Peyer's patch (tissue), 4 donors: ENCODE results near the gene F2RL2. TPM values are rescaled to one million over a fixed set of nuclear protein-coding genes. Genes with fewer than 3 reads are reported as not detected.

Source experiments
- DNase-seq, 3 donors: peaks; one replicate each; pipeline ENCODE4 v3.0.0-alpha.2; 2017 to 2019
- H3K27ac ChIP-seq, 4 donors: fragments of 200-600 bp; sonication (generic); one replicate each; pipeline ENCODE4 v1.5.1; 2016 to 2019
- H3K27me3 ChIP-seq, 2 donors: fragments of 200-600 bp; sonication (generic); one replicate each; pipeline ENCODE4 v1.5.1; 2019
- H3K36me3 ChIP-seq, 3 donors: fragments of 200-600 bp; sonication (generic); one replicate each; pipeline ENCODE4 v1.5.1; 2016 to 2019
- H3K4me1 ChIP-seq, 4 donors: fragments of 200-600 bp; sonication (generic); one replicate each; pipeline ENCODE4 v1.5.1; 2016 to 2019
- H3K4me3 ChIP-seq, 4 donors: fragments of 200-600 bp; sonication (generic); 1 replicate in 3 of 4; 2 replicates in 1 of 4; pipeline ENCODE4 v1.5.1; 2016 to 2019; ENCODE audit warnings: mild to moderate bottlenecking in 1 of 4
- H3K9me3 ChIP-seq, 4 donors: fragments of 200-600 bp; sonication (generic); one replicate each; pipeline ENCODE4 v1.5.1; 2016 to 2019; ENCODE audit warnings: mild to moderate bottlenecking in 1 of 4
- CTCF ChIP-seq, 6 experiments: fragments of 450-650 bp in 4 of 6; fragments of 200-600 bp in 2 of 6; sonication (generic) in 1 of 6; IDR thresholded peaks; one replicate each; pipeline ENCODE4 v1.5.1; 2017 to 2019; ENCODE audit warnings: antibody characterized with exemption in 6 of 6, mild to moderate bottlenecking in 3 of 6, moderate library complexity in 1 of 6
- POLR2A ChIP-seq, 2 donors: fragments of 450-650 bp; IDR thresholded peaks; one replicate each; pipeline ENCODE4 v1.5.1; 2017; ENCODE audit warnings: antibody characterized with exemption in 2 of 2, mild to moderate bottlenecking in 2 of 2, moderate library complexity in 2 of 2
- total RNA-seq, 4 donors: library from RNA; depleted of rRNA; stranded (reverse); fragments of >200 nt; gene quantifications; one replicate each; pipeline ENCODE4 v1.1.0, GENCODE V29; 2016

Gene F2RL2
- total RNA-seq, 4 donors from 2014 or later: 0.70 to 3.3 (median 1.1) TPM

- Histone ChIP-seq H3K4me1 (no peaks in the 10 kb centered on the region), H3K36me3 (peaks cover 0 to 20% (median 0%) of the 10 kb centered on the region in 3 donors), H3K9me3 (no peaks in the 10 kb centered on the region), H3K27me3 (no peaks in the 10 kb centered on the region), H3K27ac (no peak overlapping the region), H3K4me3 (no peak overlapping the region)
- no peak for DNase-seq
- no peak for TF ChIP-seq CTCF (IDR thresholded peaks at IDR 0.05)
These were observed 40.9 kb upstream of the F2RL2 start for GRCh38 chr5:76664079-76664478.

- Histone ChIP-seq H3K4me1 (no peaks in the 10 kb centered on the region), H3K4me3 (no peak overlapping the region), H3K9me3 (no peaks in the 10 kb centered on the region), H3K27ac (no peak overlapping the region), H3K27me3 (no peaks in the 10 kb centered on the region), H3K36me3 (peaks cover 0 to 23% (median 0%) of the 10 kb centered on the region in 3 donors)
- TF ChIP-seq CTCF (IDR thresholded peaks at IDR 0.05): no peak
- no peak for TF ChIP-seq POLR2A (IDR thresholded peaks at IDR 0.05)
- no peak for DNase-seq
These were observed 40.4 kb upstream of the F2RL2 start for GRCh38 chr5:76663573-76663972.

- TF ChIP-seq POLR2A (IDR thresholded peaks at IDR 0.05) (no peak), CTCF (IDR thresholded peaks at IDR 0.05) (no peak)
- Histone ChIP-seq H3K36me3 (peaks cover 0 to 26% (median 0%) of the 10 kb centered on the region in 3 donors), H3K27ac (no peak overlapping the region), H3K27me3 (no peaks in the 10 kb centered on the region), H3K4me1 (no peaks in the 10 kb centered on the region), H3K9me3 (no peaks in the 10 kb centered on the region), H3K4me3 (no peak overlapping the region)
- DNase-seq: no peak
These were observed 39.3 kb upstream of the F2RL2 start for GRCh38 chr5:76662521-76662920.

GRCh38 chr5:76660360-76660759 is 37.2 kb upstream of the F2RL2 start:
- Histone ChIP-seq H3K4me1 (no peaks in the 10 kb centered on the region), H3K36me3 (peaks cover 0 to 31% (median 0%) of the 10 kb centered on the region in 3 donors), H3K27ac (no peak overlapping the region), H3K9me3 (no peaks in the 10 kb centered on the region), H3K4me3 (no peak overlapping the region), H3K27me3 (no peaks in the 10 kb centered on the region)
- TF ChIP-seq POLR2A (IDR thresholded peaks at IDR 0.05) (no peak), CTCF (IDR thresholded peaks at IDR 0.05) (no peak)
- no peak for DNase-seq

- H3K27me3 ChIP-seq: no peaks in the 10 kb centered on the region
- H3K36me3 ChIP-seq: peaks cover 0 to 22% (median 0%) of the 10 kb centered on the region in 3 donors
- no peaks in the 10 kb centered on the region for H3K9me3 ChIP-seq
- H3K4me1 ChIP-seq: no peaks in the 10 kb centered on the region
- TF ChIP-seq POLR2A (IDR thresholded peaks at IDR 0.05) (no peak), CTCF (IDR thresholded peaks at IDR 0.05) (no peak)
- no peak overlapping the region for H3K27ac ChIP-seq
- H3K4me3 ChIP-seq: no peak overlapping the region
- no peak for DNase-seq
These were observed 34.6 kb upstream of the F2RL2 start for GRCh38 chr5:76657683-76658311.

GRCh38 chr5:76657091-76657490 is 33.9 kb upstream of the F2RL2 start:
- no peaks in the 10 kb centered on the region for H3K27me3 ChIP-seq
- no peak overlapping the region for H3K27ac ChIP-seq
- H3K4me3 ChIP-seq: no peak overlapping the region
- peaks cover 0 to 22% (median 0%) of the 10 kb centered on the region in 3 donors for H3K36me3 ChIP-seq
- TF ChIP-seq CTCF (IDR thresholded peaks at IDR 0.05) (no peak), POLR2A (IDR thresholded peaks at IDR 0.05) (no peak)
- no peak for DNase-seq
- no peaks in the 10 kb centered on the region for H3K4me1 ChIP-seq
- no peaks in the 10 kb centered on the region for H3K9me3 ChIP-seq
